NCI-H748 (cell line): Measurements from ENCODE around the gene PLEKHA4.
"Not testable (repeated sequence)": the region's sequence is repeated elsewhere in the genome, so short reads cannot be mapped to it uniquely, and the experiment has no call there.

Experiments
- DNase-seq: peaks from one replicate; lab custom pipeline; 2025; ENCODE audit not compliant: unreplicated experiment; lab: John Stamatoyannopoulos, UW

The PLEKHA4 gene

GRCh38 chr19:48866692-48867091 is 1.7 kb downstream of the PLEKHA4 start:
- no peak for DNase-seq

DNA sequence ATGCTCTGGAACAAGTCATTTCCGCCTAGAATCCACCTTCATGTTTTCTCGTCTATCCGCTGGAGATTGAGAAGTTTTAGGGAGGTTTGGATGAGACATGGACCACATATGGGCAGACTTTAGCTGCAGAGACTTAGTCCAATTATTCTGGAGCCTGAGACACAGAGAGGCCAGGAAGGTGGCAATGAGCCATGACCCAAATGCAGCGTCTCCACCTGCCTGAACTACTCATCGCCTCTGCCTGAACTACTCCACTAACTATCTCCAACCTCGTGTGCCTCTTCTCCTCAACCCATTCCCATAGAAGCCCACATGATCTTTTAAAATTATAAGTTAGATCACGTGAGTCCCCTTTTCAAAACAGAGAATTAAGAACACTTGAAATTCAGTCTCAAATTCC is 5.6 kb downstream of the PLEKHA4 start:
- no peak for DNase-seq

DNA sequence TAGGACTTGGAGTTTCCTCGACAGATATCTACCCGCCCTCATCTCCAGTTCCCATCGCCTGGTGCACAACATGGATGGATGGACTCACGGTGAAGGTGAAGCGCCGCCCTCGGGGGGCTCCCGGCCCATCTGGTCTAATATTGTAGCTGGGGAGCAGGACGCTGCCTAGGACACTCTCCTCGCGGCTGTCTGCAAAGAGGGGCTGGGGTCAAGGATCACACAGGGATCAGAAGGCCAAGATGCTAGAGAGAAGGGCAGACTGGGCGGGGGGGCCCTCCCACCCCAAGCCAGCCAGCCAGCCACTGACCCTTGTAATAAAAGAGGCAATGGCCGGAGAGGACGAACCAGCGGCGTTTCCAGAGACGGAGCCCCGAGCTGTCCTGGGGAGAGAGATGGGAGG is 7.1 kb downstream of the PLEKHA4 start:
- no peak for DNase-seq

DNA sequence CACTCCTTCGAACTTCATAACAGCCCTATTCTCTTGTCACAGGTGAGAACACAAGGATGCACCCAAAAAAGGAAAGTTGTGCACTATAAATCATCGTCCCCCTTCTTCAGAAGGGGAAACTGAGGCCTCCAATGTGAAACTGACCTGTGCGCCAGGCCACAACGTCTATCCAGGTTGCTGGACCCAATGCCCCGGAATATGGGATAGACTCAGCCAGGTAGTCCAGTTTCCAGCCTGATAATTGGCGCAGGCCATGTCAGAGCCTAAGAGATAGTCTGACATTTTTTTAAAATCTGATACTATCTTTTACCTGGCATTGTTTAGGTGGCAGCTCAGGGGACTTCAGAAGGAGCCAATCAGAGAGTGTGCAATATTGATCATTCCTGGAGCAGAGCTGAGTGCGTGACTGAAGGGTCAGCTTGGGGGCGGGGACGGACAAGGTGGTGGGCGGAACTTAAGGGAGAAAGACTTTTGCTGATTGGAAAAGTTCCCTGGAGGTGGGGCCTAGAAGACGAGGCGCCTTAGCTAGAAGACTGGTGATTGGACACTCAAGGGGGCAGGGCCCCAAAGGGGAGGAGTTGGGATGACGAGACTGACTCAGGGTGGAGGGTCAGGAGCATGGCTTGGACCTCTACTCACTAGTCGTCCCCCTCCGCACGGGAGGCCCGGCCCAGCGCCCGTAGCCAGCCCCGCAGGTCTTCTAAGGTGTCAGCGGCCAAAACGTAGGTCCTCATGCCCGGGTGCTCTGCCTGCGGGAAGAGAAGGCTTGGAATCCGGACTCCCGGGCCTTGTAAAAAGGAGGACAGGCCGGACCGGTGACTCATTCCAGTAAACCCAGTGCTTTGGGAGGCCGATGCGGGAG is 8.5 kb downstream of the PLEKHA4 start:
- DNase-seq = no peak

- peak; percentile 43 for DNase-seq
Observed at GRCh38 chr19:48858984-48859710, 9.3 kb downstream of the PLEKHA4 start.

- no peak for DNase-seq
Observed at GRCh38 chr19:48856921-48857320, 11.5 kb downstream of the PLEKHA4 start.

DNA sequence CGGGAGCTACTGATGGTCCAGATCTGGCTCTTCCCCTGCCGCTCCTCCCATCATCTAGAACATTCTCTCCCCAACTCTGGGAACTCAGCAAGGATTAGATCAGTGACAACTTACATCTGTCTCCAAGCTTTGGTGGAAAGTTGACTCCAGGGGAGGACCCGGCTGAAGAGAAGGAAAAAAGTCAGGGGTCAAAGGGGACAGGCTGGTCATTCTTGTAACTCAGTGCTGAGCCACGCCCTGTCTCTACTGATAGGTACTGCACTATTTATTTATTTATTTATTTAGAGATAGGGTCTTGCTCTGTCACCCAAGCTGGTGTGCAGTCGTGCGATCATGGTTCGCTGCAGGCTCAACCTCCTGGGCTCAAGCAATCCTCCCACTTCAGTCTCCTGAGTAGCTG is 14.3 kb downstream of the PLEKHA4 start:
- DNase-seq = no peak

DNA sequence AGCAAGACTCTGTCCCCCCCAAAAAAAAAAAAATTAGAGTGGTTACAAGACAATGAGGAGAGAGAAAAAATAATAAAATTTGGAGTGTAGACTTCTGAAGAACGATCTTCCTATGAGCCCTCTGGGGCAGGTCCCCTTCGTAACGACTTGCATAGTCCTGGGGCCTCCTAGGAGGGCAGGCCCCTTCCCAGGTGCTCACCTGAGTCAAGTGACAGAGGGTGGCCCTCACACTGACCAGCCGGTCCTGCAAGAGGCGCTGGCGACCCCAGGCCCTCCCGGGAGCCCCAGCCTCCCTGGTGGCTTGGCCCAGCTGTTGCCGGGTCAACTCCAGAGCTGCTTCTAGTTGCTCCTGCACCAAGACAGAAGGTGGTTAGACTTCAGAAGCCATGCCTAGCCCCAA is 14.9 kb downstream of the PLEKHA4 start:
- no peak for DNase-seq

GRCh38 chr19:48852292-48852691 is 16.1 kb downstream of the PLEKHA4 start:
- DNase-seq = no peak

DNA sequence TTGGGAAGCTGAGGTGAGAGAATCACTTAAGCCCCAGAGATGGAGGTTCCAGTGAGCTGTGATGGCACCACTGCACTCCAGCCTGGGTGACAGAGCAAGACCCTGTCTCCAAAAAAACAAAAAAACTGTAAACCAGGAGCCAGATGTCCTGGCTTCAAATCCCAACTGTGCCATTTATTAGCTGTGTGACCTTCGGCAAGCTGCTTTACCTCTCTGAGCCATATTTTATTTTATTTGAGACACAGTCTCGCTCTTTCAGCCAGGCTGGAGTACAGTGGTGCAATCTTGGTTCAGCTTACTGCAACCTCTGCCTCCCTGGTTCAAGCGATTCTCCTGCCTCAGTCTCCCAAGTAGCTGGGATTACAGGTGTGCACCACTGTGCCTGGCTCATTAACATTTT is 21.8 kb downstream of the PLEKHA4 start:
- DNase-seq = not testable (repeated sequence)

GRCh38 chr19:48845384-48845783 is 23.0 kb downstream of the PLEKHA4 start:
- DNase-seq = no peak

- peak; percentile 34 for DNase-seq
Observed at GRCh38 chr19:48844472-48844871, 23.9 kb downstream of the PLEKHA4 start.

- peak; percentile 72 for DNase-seq
Observed at GRCh38 chr19:48842789-48843162, 25.6 kb downstream of the PLEKHA4 start.

DNA sequence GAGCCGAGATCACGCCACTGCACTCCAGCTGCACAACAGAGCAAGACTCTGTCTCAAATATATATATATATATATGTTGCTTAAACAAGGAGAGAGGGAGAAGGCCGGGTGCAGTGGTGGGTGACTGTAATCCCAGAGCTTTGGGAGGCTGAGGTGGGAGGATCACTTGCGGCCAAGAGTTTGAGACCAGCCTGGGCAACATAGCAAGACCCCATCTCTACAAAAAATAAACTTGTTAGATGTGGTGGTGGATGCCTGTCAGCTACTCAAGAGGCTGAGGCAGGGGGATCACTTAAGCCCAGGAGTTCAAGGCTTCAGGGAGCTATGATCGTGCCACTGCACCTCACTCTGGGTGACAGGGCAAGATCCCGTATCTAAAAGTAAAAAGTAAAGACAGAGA is 26.8 kb downstream of the PLEKHA4 start:
- no peak for DNase-seq

GRCh38 chr19:48841047-48841446 is 27.4 kb downstream of the PLEKHA4 start:
- no peak for DNase-seq

DNA sequence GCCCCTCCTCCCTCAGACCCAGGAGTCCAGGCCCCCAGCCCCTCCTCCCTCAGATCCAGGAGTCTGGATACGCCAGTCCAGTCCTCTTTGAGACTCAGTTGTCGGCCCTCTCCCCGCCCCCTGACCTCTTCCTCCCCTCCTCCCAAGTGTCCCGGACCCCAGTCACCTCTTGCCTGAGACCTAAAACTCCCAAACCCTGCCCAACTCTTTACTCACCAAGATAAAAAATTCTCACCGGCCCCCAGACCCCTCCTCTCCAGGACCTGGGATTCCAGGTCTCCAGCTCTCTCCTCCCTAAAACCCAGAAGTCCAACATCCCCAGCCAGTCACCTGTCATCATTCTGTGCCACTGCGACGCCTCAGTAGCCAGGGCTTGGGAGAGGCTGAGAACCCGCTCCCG is 30.7 kb downstream of the PLEKHA4 start:
- peak; percentile 36 for DNase-seq

DNA sequence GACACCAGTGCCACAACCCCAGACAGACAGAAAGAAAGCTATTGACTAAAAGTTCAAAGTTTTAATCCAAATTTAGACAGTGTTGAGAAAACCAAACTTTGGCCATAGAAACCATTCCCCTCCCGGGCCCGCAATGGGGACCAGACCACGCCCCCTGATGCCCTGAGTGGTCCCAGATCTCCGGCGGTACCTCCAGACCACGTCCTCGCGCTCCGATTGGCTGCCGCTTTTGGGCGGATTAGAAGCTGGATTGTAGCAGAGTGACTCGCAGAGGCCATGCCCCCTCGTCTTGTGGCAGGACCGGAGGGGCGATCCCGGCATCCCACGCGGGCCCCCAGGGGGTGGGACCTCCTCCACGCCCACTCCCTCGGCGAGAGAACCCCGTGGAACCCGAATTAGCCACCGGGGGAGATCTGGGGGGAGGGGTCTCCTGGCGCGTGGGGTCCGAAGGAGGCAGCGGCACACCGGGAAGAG is 31.3 kb downstream of the PLEKHA4 start:
- peak; percentile 96 for DNase-seq

- peak; percentile 71 for DNase-seq
Observed at GRCh38 chr19:48836089-48837017, 32.1 kb downstream of the PLEKHA4 start, which contains the start of gene HSD17B14. TSS of gene HSD17B14 (minus strand) at chr19:48836491. CDS start at chr19:48836411, 80 bp downstream.

GRCh38 chr19:48835734-48836088 is 32.7 kb downstream of the PLEKHA4 start:
- peak; percentile 93 for DNase-seq

- DNase-seq = no peak
Observed at GRCh38 chr19:48833977-48834376, 34.4 kb downstream of the PLEKHA4 start.

GRCh38 chr19:48833049-48833448 is 35.4 kb downstream of the PLEKHA4 start:
- DNase-seq = no peak
